ENCODE data around the gene AJM1.

The AJM1 gene

DNA sequence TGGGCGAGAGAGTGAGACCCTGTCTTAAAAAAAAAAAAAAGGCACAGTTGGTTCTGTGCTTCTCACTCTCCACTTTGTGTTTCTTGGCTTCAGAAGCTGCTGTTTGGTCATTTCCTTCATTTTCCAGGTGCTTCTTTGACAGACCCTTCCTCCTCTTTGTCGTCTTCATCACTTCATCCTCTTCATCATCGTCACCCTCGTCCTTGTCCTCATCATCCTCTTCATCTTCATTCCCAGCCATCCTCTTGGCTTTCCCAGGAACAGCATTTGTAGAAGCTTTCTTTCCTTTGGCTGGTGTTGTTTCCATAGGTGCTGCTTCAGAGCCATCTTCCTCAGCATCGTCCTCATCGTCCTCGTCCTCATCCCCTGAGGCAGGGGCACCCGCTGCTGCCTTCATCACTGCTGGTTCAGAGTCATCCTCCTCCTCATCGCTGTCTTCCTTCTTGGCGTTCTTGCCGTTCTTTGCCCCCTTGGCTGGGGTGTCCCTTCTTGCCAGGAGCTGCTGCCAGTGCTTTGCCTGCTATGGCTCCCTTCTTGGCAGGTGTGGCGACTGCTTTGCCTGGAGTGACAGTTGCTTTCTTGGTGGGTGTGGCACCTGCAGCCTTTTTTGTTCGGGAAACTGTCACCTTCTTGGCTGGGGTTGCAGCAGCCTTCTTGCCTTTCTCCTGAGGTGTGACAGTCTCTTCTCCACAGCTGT is 27.4 kb upstream of the AJM1 start:
- TF ChIP-seq, protein P1, sequence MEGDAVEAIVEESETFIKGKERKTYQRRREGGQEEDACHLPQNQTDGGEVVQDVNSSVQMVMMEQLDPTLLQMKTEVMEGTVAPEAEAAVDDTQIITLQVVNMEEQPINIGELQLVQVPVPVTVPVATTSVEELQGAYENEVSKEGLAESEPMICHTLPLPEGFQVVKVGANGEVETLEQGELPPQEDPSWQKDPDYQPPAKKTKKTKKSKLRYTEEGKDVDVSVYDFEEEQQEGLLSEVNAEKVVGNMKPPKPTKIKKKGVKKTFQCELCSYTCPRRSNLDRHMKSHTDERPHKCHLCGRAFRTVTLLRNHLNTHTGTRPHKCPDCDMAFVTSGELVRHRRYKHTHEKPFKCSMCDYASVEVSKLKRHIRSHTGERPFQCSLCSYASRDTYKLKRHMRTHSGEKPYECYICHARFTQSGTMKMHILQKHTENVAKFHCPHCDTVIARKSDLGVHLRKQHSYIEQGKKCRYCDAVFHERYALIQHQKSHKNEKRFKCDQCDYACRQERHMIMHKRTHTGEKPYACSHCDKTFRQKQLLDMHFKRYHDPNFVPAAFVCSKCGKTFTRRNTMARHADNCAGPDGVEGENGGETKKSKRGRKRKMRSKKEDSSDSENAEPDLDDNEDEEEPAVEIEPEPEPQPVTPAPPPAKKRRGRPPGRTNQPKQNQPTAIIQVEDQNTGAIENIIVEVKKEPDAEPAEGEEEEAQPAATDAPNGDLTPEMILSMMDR (IDR thresholded peaks at IDR 0.05; ENCODE audit: extremely low read depth, missing control alignments): no peak
- no peak for DNase-seq (ENCODE audit: low spot score)

DNA sequence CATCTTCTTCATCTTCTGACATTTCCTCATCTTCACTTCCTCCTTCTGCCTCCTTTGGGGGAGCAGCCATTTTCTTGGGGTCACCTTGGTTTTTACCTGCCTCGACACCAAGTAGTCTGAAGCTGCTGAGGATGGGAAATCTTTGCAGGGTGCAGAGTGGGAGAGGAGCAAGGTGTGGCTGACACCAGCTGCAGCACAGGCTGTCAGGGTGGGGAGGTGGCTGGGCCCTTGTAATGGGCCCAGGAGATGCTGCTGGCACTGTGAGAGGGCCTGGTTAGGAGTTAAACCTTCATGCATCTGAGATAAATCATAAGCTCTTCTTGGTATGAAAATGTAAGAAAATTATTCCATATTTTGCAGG is 26.9 kb upstream of the AJM1 start:
- DNase-seq (ENCODE audit: low spot score): no peak
- TF ChIP-seq, protein P1 (IDR thresholded peaks at IDR 0.05; ENCODE audit: extremely low read depth, missing control alignments): no peak

DNA sequence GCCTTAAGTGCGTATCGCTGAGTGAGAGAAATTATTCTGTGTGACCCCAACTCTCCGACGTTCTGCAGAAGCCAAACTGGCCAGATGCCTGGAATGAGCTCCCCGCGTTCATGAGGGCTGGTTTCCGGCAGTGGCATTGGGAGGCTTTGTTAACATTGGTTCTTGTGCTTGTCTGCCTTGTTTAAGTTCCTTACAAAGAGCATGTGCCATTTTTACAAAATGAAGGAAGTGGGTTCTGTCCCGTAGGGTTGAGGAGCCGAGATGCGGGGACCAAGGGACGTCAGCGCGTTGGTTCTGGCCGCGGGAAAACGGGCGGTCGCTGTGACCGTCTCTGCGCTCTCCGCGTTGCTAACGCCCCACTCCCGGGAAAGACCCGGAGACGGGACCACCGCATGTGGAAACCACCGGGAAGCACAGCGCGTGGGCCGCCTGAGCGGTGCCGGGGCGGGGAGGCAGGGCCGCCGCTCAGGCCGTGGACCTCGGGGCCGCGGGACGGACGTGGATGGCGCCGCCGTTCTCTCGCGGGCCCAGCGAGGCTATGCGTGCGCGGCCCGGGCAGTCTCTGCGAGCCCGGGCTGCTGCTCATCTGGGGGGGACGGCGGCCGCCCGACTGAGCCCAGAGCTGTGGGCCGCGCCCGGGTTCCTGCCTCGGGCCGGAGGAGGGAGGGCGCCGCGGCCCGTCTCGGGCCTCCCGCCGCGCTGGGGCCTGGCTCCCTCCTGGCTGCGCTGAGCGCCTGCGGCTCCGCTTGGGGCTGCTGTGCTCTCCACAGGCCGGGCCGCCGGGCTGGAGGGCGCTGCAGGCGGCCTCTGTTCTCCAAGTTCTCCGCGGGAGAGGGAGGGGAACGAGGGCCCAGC is 21.1 kb upstream of the AJM1 start:
- TF ChIP-seq, protein P1 (IDR thresholded peaks at IDR 0.05; ENCODE audit: extremely low read depth, missing control alignments): no peak
- DNase-seq (ENCODE audit: low spot score): no peak

DNA sequence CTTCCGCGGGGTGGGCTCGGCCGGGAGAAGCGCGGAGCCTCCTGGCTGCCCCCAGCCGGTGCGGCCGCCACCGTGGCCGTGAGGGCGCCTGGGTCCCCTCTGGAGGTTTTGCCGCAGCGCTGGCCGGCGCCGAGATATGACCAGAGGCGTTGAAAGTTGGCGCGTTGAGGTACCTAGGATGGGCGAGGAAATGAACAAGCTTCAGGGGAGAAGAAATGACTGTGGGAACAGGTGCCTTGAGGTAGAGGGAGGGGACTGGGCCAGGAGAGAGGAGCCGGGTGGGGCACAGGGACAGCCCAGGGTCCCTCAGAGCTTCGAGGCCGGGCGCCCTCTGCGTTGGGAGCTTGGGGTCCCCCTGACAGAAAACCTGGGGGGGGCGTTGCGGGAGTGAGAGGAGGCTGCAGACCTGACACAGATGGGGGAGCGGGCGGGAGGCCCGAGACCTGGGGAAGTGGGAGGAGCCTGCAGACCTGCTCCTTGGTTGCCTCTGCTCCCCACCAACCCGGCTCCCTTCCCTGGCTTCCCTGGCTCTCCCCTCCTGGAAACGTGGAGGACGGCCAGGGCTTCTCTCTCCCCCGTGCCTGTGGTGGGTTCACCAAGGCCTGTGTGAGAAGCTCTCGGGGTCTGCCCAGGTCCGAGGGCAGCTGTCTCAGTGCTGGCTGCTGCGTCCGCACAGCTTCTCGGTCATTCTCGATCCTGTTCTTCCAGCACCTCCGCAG is 20.3 kb upstream of the AJM1 start:
- TF ChIP-seq, protein P1 (IDR thresholded peaks at IDR 0.05; ENCODE audit: extremely low read depth, missing control alignments): no peak
- peak; percentile 53 for DNase-seq (ENCODE audit: low spot score)

DNA sequence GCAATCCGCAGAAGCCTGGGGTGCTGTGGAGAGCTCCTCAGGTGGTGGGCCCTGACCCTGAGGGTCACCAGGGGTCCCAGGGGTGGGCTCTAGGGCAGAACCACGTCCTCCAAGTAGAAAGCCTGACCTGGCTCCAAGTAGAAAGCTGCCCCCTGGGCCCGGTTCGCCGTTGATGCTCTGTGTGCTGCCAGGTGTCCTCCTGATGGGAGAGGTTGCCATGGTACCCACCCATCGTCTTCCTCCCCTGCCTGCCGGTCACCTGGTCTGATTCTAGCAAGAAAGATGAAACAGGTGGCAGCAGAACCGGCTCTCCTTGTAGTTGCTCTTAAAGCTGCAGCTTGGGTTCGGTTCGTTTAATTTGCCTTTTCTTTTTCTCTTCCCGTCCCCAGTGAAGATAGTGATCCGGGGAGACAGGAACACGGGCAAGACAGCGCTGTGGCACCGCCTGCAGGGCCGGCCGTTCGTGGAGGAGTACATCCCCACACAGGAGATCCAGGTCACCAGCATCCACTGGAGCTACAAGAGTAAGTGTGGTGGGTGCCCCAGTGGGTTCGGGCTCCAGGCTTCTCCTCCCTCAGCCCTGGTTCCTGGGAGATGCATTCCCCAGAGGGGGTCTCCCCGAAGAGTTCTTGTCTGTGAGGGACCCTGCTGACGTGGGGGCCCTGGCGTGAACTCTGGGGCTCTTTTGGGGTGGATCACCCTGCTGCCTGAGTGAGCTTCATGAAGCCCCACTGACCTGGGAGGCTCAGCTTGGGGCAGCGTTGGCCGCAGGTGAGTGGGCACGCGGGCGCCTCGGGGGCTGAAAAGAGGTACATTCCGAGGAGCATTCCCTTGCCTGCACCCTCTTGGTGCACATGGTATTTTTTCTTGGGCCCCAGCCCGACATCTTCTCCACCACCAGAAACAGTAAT is 18.9 kb upstream of the AJM1 start:
- no peak for DNase-seq (ENCODE audit: low spot score)
- TF ChIP-seq, protein P1 (IDR thresholded peaks at IDR 0.05; ENCODE audit: extremely low read depth, missing control alignments): no peak

DNA sequence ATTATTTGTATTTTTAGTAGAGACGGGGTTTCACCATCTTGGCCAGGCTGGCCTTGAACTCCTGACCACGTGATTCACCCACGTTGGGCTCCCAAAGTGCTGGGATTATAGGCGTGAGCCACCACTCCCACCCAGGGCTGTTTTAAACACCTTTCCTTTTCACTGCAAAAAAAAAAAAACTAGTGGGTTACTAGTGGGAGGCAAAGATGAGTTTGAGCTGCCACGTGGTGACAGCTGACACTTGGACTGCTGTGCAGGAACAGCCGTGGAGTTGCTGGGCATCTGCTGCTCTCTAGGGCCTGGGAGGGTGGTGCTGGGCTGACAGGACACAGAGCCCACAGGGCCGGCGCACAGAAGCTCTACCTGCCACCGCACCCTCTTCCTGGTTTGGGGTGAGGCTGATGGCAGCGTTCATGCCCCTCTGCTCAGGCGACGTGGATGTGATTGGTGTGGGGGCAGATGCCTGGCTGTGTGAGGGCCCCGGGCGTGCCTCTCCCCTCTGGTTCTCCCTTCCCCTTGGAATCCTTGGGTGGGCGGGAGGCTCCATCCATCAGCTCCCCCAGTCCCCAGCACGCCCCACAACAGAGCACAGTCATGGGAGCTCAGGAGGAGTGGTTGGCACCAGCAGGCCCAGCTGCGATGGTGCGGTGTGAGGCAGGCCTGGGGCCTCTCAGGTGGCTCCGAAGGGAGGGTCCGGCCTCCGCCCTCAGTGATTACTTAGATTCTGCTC is 17.6 kb upstream of the AJM1 start:
- TF ChIP-seq, protein P1 (IDR thresholded peaks at IDR 0.05; ENCODE audit: extremely low read depth, missing control alignments): no peak
- DNase-seq (ENCODE audit: low spot score): no peak
